ENCODE measurements around the gene ROPN1L.

The ROPN1L gene

DNA sequence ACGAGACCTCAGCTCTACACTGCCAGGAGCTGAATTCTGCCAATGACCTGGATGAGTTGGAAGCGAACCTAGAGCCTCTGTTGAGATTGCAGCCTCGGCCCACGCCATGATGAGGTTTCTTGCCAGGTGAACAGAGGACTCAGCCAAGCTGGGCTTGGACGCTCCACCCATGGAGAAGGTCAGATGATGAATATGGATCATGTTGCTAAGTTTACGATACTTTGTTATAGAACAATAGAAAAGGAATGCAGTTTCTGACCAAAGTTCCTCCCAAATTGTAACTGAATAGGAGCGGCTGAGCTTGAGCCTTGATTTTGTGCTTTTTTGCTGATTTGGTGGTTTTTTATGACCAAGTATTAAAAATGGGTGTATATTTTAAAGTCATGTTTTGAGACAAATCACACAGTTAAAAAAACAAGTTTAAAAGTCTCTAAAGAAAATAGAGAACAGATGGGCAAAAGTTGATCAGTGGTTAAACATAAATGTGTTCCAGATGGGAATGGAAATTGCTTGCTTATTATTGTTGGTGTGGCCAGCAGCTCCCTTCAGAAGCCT, 32.9 kb downstream of the ROPN1L start:
- H3K27ac Mint-ChIP-seq, result no peak overlapping the region
- H3K4me1 Mint-ChIP-seq, result peaks cover 8% of the 10 kb centered on the region
- peaks cover 10% of the 10 kb centered on the region for H3K27me3 Mint-ChIP-seq (ENCODE audit: low read depth, poor library complexity)
- DNase-seq, result no peak
- TF ChIP-seq, protein P1, sequence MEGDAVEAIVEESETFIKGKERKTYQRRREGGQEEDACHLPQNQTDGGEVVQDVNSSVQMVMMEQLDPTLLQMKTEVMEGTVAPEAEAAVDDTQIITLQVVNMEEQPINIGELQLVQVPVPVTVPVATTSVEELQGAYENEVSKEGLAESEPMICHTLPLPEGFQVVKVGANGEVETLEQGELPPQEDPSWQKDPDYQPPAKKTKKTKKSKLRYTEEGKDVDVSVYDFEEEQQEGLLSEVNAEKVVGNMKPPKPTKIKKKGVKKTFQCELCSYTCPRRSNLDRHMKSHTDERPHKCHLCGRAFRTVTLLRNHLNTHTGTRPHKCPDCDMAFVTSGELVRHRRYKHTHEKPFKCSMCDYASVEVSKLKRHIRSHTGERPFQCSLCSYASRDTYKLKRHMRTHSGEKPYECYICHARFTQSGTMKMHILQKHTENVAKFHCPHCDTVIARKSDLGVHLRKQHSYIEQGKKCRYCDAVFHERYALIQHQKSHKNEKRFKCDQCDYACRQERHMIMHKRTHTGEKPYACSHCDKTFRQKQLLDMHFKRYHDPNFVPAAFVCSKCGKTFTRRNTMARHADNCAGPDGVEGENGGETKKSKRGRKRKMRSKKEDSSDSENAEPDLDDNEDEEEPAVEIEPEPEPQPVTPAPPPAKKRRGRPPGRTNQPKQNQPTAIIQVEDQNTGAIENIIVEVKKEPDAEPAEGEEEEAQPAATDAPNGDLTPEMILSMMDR (IDR thresholded peaks at IDR 0.05), result no peak
- H3K36me3 Mint-ChIP-seq (ENCODE audit: low read depth), result peaks cover 9% of the 10 kb centered on the region
- peaks cover 45% of the 10 kb centered on the region for H3K9me3 Mint-ChIP-seq
- no peak overlapping the region for H3K4me3 Mint-ChIP-seq

DNA sequence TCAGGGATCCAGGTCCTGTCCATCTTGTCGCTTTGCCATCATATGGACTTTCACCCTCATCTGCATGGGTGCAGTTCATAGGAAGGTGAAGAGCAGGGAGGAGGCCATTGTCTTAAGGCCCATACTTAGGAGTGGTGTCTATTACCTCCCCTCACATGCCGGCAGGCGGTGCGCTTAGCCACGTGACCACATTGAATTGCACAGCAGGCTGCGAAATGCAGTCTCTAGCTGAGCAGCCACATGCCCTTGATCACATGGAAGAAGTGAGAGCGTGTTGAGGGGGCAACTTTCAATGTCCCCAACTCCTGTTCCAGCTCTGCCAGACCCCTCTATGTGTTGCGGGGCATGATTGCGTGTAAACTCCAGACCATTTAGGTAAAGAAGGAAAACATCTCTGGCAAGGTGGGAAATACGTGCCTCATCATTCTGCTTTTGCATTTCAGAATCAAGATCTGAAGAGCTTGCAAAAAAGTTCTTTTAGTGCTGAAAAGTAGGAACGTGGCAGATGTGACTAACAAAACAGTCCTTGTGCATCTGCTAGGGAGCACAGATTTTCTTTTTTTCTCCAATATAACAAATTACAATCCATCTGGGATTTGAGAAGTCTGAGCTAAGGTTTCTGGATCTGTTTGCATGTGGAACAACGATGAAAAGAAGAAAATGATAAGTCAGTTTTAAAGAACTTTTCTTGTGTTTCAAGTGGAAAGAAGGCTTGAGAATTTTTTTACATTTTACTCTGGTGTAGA, 34.4 kb downstream of the ROPN1L start:
- TF ChIP-seq, protein P1 (IDR thresholded peaks at IDR 0.05), result no peak
- H3K4me1 Mint-ChIP-seq, result peaks cover 17% of the 10 kb centered on the region

DNA sequence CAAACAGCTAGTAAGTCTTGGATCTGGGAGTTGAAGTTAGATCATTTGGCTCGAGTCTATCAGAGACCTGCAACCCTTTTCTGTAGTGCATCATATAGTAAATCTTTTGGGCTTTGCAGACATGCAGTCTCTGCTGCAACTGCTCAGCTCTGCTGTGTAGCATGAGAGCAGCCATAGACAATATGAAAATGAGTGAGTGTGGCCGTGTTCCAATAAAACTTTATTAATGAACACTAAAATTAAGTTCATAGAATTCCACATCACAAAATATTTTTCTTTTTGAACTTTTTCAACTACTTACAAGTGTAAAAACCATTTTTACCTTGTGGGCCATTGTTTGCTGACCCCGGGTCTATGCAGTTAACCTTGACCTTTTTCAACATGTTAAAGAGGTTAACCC, 35.2 kb downstream of the ROPN1L start:
- TF ChIP-seq, protein P1 (IDR thresholded peaks at IDR 0.05), result no peak
- H3K27me3 Mint-ChIP-seq (ENCODE audit: low read depth, poor library complexity), result peaks cover 10% of the 10 kb centered on the region
- peaks cover 45% of the 10 kb centered on the region for H3K9me3 Mint-ChIP-seq
- H3K36me3 Mint-ChIP-seq (ENCODE audit: low read depth), result peaks cover 9% of the 10 kb centered on the region
- peaks cover 21% of the 10 kb centered on the region for H3K4me1 Mint-ChIP-seq
- no peak overlapping the region for H3K27ac Mint-ChIP-seq
- H3K4me3 Mint-ChIP-seq, result no peak overlapping the region
- no peak for DNase-seq

More for the DNA sequence above, 34.4 kb downstream of the ROPN1L start:
- Mint-ChIP-seq H3K36me3 (ENCODE audit: low read depth) (peaks cover 9% of the 10 kb centered on the region), H3K4me3 (no peak overlapping the region), H3K27ac (no peak overlapping the region), H3K27me3 (ENCODE audit: low read depth, poor library complexity) (peaks cover 11% of the 10 kb centered on the region), H3K9me3 (peaks cover 45% of the 10 kb centered on the region)
- no peak for DNase-seq

DNA sequence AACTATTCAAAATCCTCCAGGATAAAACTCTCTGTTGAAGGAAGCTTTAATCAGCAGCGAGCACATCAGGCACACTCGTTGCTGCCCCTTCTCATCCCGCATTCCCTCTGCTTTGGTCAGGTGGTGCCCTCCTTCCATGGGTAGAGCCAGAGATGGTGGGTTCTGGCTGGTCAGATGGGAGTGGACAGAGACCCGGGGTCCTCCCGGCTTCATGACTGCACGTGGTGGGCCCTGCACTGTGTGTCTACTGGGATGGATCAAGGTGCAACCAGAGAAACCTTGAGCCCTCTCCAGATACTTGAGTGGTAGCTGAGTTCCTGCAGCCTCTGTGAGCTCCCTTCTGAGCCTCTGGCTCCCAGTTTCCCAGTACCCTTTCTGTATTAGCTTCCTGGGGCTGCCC, 36.3 kb downstream of the ROPN1L start:
- no peak for DNase-seq
- no peak overlapping the region for H3K27ac Mint-ChIP-seq
- no peak overlapping the region for H3K4me3 Mint-ChIP-seq
- peaks cover 16% of the 10 kb centered on the region for H3K27me3 Mint-ChIP-seq (ENCODE audit: low read depth, poor library complexity)
- H3K36me3 Mint-ChIP-seq (ENCODE audit: low read depth), result peaks cover 9% of the 10 kb centered on the region
- H3K9me3 Mint-ChIP-seq, result peaks cover 45% of the 10 kb centered on the region
- peaks cover 21% of the 10 kb centered on the region for H3K4me1 Mint-ChIP-seq
- TF ChIP-seq, protein P1 (IDR thresholded peaks at IDR 0.05), result no peak

DNA sequence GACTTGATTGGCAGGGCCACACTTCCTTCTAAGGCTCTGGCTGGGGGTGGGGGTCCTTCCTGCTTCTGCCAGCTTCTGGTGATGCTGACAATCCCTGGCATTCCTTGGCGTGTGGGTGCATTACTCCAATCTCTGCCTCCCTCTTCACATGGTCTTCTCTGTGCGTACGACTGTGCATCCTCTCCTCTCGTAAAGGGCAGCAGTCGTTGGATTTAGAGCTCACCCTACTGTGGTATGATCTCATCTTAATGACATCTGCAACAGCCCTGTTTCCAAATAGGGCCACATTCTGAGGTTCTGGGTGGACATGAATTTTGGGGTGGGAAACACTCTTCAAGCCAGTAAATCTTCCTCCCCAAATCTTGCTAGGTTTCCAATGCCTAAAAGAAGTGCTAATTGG, 36.8 kb downstream of the ROPN1L start:
- Mint-ChIP-seq H3K27me3 (ENCODE audit: low read depth, poor library complexity) (peaks cover 19% of the 10 kb centered on the region), H3K9me3 (peaks cover 40% of the 10 kb centered on the region), H3K27ac (no peak overlapping the region), H3K4me3 (no peak overlapping the region), H3K36me3 (ENCODE audit: low read depth) (peaks cover 8% of the 10 kb centered on the region), H3K4me1 (peaks cover 21% of the 10 kb centered on the region)
- DNase-seq, result no peak
- TF ChIP-seq, protein P1 (IDR thresholded peaks at IDR 0.05), result no peak
